ENCODE results near the gene TBCB.
"Not testable (repeated sequence)": the region's sequence is repeated elsewhere in the genome, so short reads cannot be mapped to it uniquely, and the experiment has no call there.

The TBCB gene

DNA sequence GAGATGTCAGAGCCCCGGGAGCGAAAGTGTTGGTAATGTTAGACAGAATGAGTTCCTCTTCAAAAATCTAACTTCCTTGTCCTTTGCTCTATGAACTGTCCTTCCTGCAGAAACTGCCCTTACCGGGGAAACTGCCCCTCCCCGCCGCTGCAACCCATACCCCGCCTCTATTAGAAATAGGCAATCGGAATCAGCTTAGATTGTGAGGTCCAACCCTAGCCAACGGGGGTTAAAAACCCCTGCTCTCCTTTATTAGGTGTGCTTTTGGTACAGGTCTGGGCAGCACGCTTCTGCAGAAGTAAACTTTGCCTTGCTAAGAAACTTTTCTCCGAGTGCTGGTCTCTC, 13.1 kb downstream of the TBCB start (continued):
- no peak for TF ChIP-seq GLI2 (tag by site-specific recombination; IDR thresholded peaks at IDR 0.05; ENCODE audit: borderline replicate concordance, low read depth)
- TF ChIP-seq ZNF701 (tag by site-specific recombination; IDR thresholded peaks at IDR 0.05) = no peak
- 0 out of 2 replicates have a peak, but pooled peaks have one; percentile 6 for TF ChIP-seq ZNF266 (tag by site-specific recombination; IDR thresholded peaks at IDR 0.05; ENCODE audit: low read depth)
- no peak for TF ChIP-seq ZNF473 (tag by site-specific recombination; IDR thresholded peaks at IDR 0.05)
- TF ChIP-seq SETDB1 (IDR thresholded peaks at IDR 0.05; ENCODE audit: insufficient read length, low read length) = peak; percentile 69
- TF ChIP-seq ZNF114 (tag by site-specific recombination; IDR thresholded peaks at IDR 0.05) = no peak
- no peak for TF ChIP-seq OVOL3 (tag by site-specific recombination; IDR thresholded peaks at IDR 0.05)
- TF ChIP-seq ZNF366 (tag by site-specific recombination; conservative IDR thresholded peaks at IDR 0.05) = peak; percentile 23; the same call in 1 of the 2 replicates
- TF ChIP-seq OSR2 (tag by site-specific recombination; IDR thresholded peaks at IDR 0.05) = no peak
- TF ChIP-seq GLI4 (tag by site-specific recombination; IDR thresholded peaks at IDR 0.05) = no peak

DNA sequence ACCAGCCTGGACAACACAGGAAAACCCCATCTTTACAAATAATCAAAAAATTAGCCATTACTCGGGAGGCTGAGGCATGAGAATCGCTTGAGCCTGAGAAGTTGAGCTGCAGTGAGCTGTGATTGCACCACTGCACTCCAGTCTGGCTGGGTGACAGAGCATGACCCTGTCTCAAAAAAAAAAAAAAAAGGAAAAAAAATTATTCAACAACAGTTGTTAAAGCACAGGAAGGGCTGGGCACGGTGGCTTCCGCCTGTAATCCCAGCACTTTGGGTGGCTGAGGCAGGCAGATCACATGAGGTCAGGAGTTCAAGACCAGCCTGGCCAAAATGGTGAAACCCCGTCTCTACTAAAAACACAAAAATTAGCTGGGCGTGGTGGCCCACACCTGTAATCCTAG, 16.0 kb downstream of the TBCB start:
- ChIA-PET CTCF (interaction anchor here (0.6 to 11.2 kb wide), 7 partner anchors 11 to 1043 kb away, joined by 3 to 289 read pairs (median 4); partner anchors contain the start of gene WDR62), POLR2A (interaction anchor here (1.4 to 4.3 kb wide), 2 partner anchors 7 to 16 kb away, joined by 6 to 87 read pairs; partner anchors contain the start of genes CAPNS1 and POLR2I)
- not testable (repeated sequence) for H3K36me3 ChIP-seq (ENCODE audit: control insufficient read depth in 2 of 2, insufficient read depth in 1 of 2, low read length in 2 of 2); H3K9me3 ChIP-seq (ENCODE audit: control insufficient read depth, insufficient read depth, low read depth, low read length); H3K4me1 ChIP-seq (ENCODE audit: control insufficient read depth, insufficient read depth, low read length); H3K27ac ChIP-seq (ENCODE audit: extremely low read depth, low read depth, low read length); H3K4me3 ChIP-seq (ENCODE audit: low read depth, low read length)

DNA sequence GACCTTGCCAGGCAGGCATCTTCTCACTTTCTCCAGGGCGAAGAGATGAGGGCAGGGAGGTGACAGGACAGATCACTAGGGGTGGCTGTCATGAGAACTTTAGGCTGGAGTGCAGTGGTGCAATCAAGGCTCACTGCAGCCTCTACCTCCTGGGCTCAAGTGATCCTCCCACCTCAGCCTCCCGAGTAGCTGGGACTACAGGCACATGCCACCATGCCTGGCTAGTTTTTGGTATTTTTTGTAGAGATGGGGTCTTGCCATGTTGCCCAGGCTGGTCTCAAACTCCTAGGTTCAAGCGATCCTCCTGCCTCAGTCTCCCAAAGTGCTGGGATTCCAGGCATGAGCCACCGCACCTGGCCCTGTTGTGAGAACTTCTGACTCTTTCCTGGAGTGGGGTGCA, 19.6 kb downstream of the TBCB start:
- H3K36me3 ChIP-seq (ENCODE audit: control insufficient read depth in 2 of 2, insufficient read depth in 1 of 2, low read length in 2 of 2) = not testable (repeated sequence)
- CTCF ChIA-PET = interaction anchor here (1.3 kb wide), 2 partner anchors 28 to 74 kb away, joined by 4 read pairs; no protein-coding TSS in a partner anchor

DNA sequence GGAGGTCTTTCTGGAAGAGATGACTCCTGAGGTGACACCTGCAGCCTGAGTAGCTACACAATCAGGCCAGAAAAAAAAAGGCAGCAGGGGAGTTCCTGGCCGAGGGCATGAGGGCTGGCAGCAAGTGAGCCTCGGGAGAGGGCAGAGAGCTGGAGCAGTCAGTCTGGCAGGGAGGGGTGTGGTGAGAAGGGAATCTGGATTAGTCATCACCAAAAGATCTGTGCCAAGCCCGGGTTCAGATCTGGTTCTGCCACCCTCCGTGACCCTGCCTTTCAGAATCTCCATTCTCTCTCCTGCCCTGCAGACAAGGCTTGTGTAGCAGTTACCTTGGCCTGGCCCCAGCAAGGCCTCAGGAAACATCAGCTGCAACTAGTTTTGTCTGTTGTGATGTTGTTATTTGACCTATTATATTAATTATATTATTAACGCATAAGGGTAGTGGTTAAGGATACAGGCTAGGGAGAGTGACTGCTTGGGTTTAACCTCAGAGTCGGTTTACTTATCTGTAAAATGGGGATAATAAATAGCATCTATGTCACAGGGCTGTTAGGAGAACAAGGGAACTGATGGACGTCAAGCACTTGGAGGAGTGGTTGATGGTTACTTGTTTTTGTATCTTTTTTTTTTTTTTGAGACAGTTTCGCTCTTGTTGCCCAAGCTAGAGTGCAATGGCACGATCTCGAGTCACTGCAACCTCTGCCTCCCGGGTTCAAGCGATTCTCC, 21.9 kb downstream of the TBCB start:
- H3K4me1 ChIP-seq (ENCODE audit: control insufficient read depth, insufficient read depth, low read length) = peaks cover 14% of the 10 kb centered on the region
- H3K36me3 ChIP-seq (ENCODE audit: control insufficient read depth in 2 of 2, insufficient read depth in 1 of 2, low read length in 2 of 2) = peaks cover under 1 to 3% of the 10 kb centered on the region in 2 experiments; a peak in 2 of 3 replicates
- H3K9me3 ChIP-seq (ENCODE audit: control insufficient read depth, insufficient read depth, low read depth, low read length) = no peaks in the 10 kb centered on the region
- H3K27ac ChIP-seq (ENCODE audit: extremely low read depth, low read depth, low read length) = no peak overlapping the region
- ChIA-PET POLR2A (interaction anchor here (0.6 to 5.4 kb wide), 5 partner anchors 8 to 280 kb away, joined by 3 to 87 read pairs (median 6); partner anchors contain the start of genes POLR2I, TBCB, ZNF146 and ZNF565), CTCF (interaction anchor here (0.6 to 4.3 kb wide), 7 partner anchors 10 to 339 kb away, joined by 3 to 28 read pairs (median 4); partner anchors contain the start of genes POLR2I and TBCB)
- H3K4me3 ChIP-seq (ENCODE audit: low read depth, low read length) = no peak overlapping the region
- TF ChIP-seq ZNF544 (tag by site-specific recombination; IDR thresholded peaks at IDR 0.05) (no peak), SP3 (tag by site-specific recombination; IDR thresholded peaks at IDR 0.05) (peak; percentile 32), GLIS1 (tag by site-specific recombination; IDR thresholded peaks at IDR 0.05) (peak; percentile 35; the same call in 1 of the 2 replicates), ZNF175 (tag by site-specific recombination; IDR thresholded peaks at IDR 0.05) (no peak), ZNF416 (tag by site-specific recombination; IDR thresholded peaks at IDR 0.05) (no peak), KLF8 (tag by site-specific recombination; IDR thresholded peaks at IDR 0.05) (peak; percentile 23; the same call in 1 of the 2 replicates), ZNF394 (tag by site-specific recombination; IDR thresholded peaks at IDR 0.05; ENCODE audit: borderline replicate concordance) (no peak), IKZF3 (tag by site-specific recombination; IDR thresholded peaks at IDR 0.05) (no peak), ZNF2 (tag by site-specific recombination; IDR thresholded peaks at IDR 0.05) (no peak), SALL2 (tag by site-specific recombination; IDR thresholded peaks at IDR 0.05; ENCODE audit: borderline replicate concordance) (no peak), ZNF112 (tag by site-specific recombination; IDR thresholded peaks at IDR 0.05) (no peak), FEZF1 (tag by site-specific recombination; IDR thresholded peaks at IDR 0.05) (peak; percentile 76), ZNF768 (tag by site-specific recombination; IDR thresholded peaks at IDR 0.05) (no peak), ZFP3 (tag by site-specific recombination; IDR thresholded peaks at IDR 0.05; ENCODE audit: low read depth) (no peak), ZNF610 (tag by site-specific recombination; IDR thresholded peaks at IDR 0.05; ENCODE audit: borderline replicate concordance) (no peak), ZNF146 (tag by site-specific recombination; IDR thresholded peaks at IDR 0.05) (no peak), ZNF133 (tag by site-specific recombination; IDR thresholded peaks at IDR 0.05) (no peak)
- TF ChIP-seq, protein P1, sequence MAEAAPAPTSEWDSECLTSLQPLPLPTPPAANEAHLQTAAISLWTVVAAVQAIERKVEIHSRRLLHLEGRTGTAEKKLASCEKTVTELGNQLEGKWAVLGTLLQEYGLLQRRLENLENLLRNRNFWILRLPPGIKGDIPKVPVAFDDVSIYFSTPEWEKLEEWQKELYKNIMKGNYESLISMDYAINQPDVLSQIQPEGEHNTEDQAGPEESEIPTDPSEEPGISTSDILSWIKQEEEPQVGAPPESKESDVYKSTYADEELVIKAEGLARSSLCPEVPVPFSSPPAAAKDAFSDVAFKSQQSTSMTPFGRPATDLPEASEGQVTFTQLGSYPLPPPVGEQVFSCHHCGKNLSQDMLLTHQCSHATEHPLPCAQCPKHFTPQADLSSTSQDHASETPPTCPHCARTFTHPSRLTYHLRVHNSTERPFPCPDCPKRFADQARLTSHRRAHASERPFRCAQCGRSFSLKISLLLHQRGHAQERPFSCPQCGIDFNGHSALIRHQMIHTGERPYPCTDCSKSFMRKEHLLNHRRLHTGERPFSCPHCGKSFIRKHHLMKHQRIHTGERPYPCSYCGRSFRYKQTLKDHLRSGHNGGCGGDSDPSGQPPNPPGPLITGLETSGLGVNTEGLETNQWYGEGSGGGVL (tag by site-specific recombination; IDR thresholded peaks at IDR 0.05) = no peak; the same call in 1 of the 2 replicates

More for the DNA sequence above, 19.6 kb downstream of the TBCB start:
- not testable (repeated sequence) for H3K27ac ChIP-seq (ENCODE audit: extremely low read depth, low read depth, low read length); H3K4me3 ChIP-seq (ENCODE audit: low read depth, low read length); H3K9me3 ChIP-seq (ENCODE audit: control insufficient read depth, insufficient read depth, low read depth, low read length); H3K4me1 ChIP-seq (ENCODE audit: control insufficient read depth, insufficient read depth, low read length)
- peak; percentile 77 for TF ChIP-seq ZNF121 (tag by site-specific recombination; IDR thresholded peaks at IDR 0.05)
- TF ChIP-seq ZNF473 (tag by site-specific recombination; IDR thresholded peaks at IDR 0.05) = 0 out of 2 replicates have a peak, but pooled peaks have one; percentile 24
- peak; percentile 49; the same call in 1 of the 2 replicates for TF ChIP-seq ZNF768 (tag by site-specific recombination; IDR thresholded peaks at IDR 0.05)
- POLR2A ChIA-PET = interaction anchor here (1.9 kb wide), 1 partner anchor 20 kb away, joined by 10 read pairs; the partner anchor contains the start of genes POLR2I and TBCB

Data from HEK293 (cell line).